ENCODE data around the gene PPP4R3A.
A peak's percentile ranks its signal among the peaks of the same experiment; 100 is the strongest.
"Not testable (repeated sequence)": the region's sequence is repeated elsewhere in the genome, so short reads cannot be mapped to it uniquely, and the experiment has no call there.

PPP4R3A gene

DNA sequence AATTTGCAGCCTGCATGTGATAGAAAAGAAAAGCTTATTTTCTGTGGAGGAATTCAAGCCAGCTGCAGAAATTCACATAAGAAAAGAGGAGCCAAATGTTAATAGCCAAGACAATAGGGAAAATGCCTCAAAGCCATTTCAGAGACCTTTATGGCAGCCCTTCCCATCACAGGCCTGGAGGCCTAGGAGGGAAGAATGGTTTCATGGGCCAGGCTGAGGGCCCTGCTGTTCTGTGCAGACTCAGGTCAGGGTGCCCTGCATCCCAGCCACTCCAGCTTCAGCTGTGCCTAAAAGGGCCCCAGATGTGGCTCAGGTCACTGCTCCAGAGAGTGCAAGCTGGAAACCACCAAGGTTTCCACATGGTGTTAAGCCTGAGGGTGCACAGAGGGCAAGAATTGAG, 71.3 kb downstream of the PPP4R3A start:
- DNase-seq (ENCODE audit: low spot score) = no peak

DNA sequence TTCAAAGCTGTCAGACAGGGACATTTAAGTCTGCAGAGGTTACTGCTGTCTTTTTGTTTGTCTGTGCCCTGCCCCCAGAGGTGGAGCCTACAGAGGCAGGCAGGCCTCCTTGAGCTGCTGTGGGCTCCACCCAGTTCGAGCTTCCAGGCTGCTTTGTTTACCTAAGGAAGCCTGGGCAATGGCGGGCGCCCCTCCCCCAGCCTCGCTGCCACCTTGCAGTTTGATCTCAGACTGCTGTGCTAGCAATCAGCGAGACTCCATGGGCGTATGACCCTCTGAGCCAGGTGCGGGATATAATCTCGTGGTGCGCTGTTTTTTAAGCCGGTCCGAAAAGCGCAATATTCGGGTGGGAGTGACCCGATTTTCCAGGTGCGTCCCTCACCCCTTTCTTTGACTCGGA, 73.8 kb downstream of the PPP4R3A start:
- DNase-seq (ENCODE audit: low spot score) = not testable (repeated sequence)

DNA sequence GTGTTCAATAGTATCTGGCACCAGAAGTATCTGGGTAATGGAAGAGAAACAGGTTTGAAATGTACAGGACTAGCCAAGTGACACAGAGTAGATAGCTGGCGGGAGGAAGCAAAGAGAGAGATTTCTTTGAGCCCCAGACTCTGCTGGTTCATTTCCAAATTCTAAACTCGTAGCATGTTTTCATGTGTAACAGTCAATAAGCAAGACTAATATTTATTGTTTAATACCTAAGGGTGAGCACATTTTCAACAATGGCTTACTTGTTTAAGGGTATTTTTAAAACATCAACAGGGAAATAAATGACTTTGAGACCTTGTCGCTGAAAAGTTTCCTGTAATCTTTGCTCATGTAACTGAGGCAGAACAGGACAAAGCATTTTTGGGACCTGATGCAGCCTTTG, 80.7 kb downstream of the PPP4R3A start:
- no peak for DNase-seq (ENCODE audit: low spot score)

DNA sequence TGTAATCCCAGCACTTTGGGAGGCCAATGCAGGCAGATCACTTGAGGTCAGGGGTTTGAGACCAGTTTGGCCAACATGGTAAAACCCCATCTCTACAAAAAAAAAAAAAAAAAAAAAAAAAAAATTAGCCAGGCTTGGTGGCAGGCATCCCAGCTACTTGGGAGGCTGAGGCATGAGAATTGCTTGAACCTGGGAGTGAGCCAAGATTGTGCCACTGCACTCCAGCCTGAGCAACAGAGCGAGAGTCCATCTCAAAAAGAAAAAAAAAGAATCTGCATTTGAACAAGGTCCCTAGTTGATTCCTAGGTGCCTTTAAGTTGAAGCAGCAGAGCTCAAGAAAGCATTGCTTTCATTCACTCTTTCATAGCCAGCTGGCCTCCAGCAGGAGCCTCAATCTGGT, 81.2 kb downstream of the PPP4R3A start:
- not testable (repeated sequence) for DNase-seq (ENCODE audit: low spot score)

DNA sequence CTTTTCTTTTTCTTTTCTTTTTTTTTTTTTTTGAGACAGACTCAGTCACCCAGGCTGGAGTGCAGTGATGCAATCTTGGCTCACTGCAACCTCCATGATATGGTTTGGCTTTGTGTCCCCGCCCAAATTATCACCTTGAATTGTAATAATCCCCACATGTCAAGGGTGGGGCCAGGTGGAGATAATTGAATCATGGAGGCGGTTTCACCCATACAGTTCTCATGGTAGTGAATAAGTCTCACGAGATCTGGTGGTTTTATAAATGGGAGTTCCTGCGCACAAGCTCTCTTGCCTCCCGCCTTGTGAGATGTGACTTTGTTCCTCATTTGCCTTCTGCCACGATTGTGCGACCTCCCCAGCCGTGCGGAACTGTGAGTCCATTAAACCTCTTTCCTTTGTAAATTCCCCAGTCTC, 84.6 kb downstream of the PPP4R3A start:
- not testable (repeated sequence) for DNase-seq (ENCODE audit: low spot score)

DNA sequence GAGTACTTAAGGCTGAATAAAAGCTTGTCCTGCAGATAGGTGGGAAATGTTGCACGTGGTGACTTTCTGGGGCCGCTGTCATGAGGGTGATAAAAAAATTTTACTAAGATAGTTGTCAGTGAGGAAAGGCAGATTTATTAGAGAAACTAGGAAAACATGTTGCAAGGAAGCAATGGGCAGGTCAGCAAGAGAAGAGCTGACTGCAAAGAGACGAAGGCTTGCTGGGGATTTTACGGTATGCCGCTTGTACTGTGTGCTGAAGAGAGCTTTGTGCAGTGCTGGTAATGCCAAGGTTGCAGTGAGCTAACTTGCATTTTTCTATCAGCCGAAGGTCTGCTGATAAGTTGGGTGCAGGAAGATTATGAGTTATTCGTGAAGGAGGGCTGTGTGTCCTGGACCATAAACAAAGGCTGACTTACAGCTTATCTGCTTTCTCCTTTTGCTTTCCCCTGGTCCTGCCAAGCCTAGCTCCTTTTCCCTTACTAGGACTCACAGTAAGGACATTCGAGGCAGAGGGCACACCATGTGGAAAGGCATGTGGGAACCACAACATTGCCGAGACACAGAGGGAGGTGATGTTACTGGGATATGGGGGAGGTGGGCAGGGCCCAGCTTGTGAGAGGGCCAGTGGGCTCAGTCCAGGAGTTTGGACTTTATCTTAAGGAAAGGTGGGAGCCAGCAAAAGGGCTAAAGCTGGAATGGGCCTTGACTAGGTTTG, 85.1 kb downstream of the PPP4R3A start:
- DNase-seq (ENCODE audit: low spot score) = no peak

DNA sequence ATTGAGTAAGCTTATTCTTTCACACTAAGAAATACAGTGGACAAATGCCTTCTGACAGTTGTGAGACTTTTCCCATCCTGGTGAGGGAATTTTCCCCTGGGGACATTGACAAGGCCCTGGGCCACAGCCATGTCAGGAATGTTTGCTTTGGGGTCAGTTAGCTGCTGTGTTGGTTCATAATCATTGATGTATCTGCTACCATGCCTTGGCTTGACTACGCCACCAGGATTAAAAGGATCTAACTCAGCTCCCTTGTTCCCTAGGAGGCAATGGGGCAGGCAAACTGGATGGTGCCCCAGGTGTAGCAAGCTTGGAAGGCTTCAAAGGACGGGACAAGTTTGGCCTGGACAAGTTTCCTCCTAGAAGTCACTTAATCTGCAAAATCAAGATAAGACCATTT, 89.4 kb downstream of the PPP4R3A start:
- no peak for DNase-seq (ENCODE audit: low spot score)

DNA sequence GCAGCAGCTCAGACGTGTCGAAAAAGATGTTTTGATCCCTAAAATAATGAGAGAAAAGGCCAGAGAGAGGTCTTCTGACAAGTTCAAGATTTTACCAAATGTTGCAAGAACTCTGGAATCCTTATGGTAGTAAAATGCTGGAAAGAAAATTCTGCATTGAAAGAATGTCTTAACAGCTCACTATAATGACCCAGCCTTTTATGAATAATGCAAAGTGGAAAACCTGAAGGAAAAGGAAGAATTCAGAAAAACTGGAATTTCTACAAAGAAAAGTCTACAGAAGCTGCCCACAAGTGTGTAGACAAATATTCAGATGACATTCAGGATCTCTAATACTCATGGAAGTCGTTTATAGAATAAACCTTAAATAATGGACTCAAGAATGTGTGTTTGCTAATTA, 90.7 kb downstream of the PPP4R3A start:
- no peak for DNase-seq (ENCODE audit: low spot score)

DNA sequence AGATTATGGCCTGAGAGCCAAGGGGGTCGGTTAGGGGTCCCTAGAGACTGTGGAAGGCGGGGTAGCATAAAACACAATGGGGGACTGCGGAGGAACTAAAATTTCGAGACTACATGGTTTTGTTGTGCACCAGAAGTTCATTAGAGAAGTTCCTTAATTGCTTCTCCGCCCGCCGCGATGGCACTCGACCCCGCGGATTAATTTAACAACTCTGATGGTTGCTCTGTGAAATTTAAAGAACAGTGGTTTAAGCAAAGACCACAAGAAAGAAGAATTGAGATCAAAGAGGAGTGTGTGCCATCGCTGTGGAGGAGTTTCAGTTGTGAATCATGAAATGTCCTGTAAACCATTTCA, 91.1 kb downstream of the PPP4R3A start:
- no peak for DNase-seq (ENCODE audit: low spot score)

DNA sequence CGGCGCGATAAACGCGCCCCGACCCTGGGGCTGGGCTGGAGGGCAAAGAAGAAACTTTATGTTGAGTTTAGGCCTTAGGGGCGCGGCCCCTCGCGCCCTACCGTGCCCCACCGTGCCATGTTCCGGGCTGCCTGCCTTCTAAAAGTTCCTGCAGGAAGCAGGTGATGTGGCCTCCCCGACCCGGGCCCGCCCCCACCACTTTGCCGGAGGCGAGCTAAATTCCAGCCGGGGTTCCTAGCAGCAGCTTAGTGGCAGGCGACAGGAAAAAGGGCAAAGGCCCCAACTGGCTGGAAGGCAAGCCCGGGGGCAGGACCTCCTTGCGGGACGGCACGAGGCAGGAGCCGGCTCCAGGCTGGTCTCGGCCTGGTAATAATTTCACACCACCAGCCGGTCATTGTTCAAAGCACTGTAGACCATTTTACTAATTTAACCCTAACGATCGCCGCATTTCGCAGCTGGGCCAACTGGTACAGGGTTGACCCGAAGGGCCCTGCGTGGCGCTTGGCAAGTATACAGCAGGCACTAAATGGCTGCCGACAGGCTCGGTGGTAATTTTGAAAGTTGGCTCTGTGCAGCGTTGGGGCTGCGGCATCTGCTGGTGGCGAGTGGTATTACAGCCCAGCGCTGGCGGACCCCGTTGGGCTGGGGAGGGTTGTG, 91.6 kb downstream of the PPP4R3A start:
- peak; percentile 87 for DNase-seq (ENCODE audit: low spot score)

DNA sequence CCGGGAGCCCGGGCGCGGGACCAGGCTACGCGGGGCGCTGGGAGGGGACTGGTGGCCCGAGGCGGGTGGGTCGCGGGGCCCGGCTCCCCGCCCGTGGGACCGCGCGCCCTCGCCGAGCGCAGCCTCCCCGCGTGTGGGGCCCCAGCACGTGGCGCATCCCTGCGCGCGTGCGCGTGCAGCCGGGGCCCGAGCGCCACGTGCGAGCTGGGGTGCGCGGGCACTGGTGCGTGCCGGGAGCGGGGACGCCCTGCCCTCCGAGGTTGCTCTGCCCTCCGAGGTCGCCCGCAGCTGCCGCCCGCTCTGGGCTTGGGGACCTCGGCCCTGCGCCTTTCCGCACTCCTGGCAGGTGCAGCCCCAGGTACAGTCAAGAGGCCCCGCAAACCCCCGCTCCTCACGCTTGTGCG, 92.1 kb downstream of the PPP4R3A start:
- DNase-seq (ENCODE audit: low spot score) = peak; percentile 84

DNA sequence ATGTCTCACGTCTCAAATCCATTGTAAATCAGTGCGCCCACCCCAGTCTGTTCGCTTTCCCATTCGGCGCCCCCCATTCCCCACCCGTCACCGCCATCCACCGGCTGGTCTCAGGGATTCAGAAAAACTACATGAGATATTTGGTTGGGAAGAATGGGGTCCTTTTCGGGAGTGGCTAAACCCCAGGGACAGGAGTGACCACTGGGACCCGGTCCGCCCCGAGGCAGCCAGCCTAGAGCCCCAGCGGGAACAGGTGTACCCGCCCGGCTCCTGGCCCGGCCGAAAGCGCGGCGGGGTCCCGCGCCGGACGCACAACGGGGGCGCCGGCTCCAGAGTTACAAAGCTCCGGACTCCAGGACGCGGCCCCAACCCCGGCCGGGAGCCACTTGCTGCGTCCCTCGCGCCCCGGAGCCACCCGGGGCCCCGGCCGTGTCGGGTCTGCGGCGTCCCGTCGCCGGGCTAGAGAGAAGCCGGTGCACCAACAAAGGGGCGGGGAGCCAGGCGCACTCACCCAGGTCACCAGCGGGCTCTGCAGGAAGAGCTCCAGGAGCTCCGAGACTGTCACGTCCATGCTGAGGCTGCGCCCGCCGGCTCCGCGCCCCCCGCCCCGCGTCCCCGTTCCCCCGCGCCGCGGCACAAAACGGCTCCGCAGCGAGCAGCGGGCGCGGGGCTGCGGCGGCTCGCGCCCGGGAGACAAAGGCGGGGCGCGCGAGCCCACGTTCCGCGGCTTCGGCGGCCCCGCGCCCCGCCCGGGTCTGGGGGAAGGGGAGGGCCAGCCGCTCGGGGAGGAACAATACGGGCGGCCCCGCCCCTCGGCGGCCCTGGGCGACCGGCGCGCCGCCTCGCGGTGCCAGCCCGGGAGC, 92.8 kb downstream of the PPP4R3A start, which contains the start of gene CCDC88C:
Gene CCDC88C, minus strand, starts transcription at position 701 of the 863 bp plus-strand sequence. Its CDS starts 130 bp downstream, at position 571.
- DNase-seq (ENCODE audit: low spot score) = peak; percentile 77

DNA sequence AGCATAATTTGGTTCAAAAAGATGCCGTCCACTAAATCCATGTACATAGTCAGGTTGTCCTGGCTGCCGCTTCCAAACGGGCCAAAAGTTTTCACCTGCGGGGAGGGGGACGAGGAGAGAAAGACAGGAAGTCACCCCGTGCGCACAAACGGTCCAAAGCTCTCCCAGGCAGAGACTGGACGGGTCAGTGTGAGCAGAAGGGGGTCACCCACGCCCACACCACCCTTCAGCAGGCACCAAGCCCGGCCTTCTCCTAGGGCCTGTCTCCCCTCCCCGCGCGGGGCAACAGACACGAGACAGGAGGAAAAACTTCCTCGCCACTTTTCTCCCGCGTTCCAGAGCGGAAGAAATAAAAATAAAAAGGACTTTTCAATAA, 93.4 kb downstream of the PPP4R3A start:
- DNase-seq (ENCODE audit: low spot score) = no peak

DNA sequence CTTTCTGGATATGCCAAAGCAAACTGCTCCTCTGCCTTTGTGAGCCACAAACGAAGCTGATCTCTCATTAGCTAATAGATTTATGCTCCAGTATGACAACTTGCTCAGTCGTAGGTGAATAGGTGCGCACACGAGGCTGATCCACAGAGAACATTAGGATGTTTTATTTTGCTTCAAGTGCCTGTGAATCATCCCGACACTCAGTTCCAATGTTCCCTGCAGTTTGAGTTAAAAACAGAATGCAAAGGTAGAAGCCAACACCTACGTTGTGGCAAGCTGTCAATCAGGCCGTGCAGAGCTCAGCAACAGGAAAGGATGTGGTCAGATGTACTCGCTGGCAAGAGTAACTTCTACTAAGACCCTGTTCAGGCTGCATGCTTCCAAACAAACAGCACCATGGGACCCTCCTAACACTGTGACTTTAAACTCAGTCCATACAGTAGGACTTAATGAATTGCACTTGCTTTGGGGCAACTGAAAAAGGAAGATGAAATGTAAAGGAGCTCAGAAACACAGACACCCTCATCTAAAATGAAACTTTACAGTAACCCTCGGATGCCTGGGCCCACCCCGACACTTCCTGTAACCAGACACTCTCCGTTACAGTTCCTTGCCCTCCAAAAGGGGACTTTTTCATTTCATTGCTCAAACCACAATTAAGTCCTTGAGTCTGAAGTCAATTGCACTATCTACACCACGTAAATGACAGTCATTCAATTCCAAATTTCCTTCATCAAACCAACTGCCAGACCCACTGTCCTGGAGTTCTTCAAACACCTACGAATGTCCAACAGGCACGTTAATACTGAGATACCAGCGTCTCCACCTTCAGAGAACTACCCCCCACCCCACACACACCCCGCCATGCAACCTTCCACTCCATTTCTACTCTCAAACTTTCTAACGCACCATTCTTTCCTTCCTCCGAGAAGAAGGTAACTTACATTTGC, 94.0 kb downstream of the PPP4R3A start:
- DNase-seq (ENCODE audit: low spot score) = peak; percentile 92

DNA sequence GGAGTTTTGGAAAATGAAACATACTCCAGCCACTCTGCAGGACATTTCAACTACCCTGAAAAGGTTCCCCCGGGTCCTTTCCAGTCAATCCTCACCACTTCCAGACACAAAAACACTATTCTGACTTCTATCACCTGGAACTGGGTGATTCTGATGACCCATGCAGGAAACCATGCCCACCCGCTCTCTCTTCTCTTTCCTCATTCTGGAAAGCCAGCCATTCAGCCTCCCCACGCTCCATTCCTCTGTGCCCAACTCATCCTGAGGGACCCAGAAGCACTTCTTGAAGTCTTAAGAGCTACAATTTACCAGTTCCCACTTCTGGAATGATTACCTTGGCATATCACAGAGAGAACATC, 95.7 kb downstream of the PPP4R3A start:
- no peak for DNase-seq (ENCODE audit: low spot score)

DNA sequence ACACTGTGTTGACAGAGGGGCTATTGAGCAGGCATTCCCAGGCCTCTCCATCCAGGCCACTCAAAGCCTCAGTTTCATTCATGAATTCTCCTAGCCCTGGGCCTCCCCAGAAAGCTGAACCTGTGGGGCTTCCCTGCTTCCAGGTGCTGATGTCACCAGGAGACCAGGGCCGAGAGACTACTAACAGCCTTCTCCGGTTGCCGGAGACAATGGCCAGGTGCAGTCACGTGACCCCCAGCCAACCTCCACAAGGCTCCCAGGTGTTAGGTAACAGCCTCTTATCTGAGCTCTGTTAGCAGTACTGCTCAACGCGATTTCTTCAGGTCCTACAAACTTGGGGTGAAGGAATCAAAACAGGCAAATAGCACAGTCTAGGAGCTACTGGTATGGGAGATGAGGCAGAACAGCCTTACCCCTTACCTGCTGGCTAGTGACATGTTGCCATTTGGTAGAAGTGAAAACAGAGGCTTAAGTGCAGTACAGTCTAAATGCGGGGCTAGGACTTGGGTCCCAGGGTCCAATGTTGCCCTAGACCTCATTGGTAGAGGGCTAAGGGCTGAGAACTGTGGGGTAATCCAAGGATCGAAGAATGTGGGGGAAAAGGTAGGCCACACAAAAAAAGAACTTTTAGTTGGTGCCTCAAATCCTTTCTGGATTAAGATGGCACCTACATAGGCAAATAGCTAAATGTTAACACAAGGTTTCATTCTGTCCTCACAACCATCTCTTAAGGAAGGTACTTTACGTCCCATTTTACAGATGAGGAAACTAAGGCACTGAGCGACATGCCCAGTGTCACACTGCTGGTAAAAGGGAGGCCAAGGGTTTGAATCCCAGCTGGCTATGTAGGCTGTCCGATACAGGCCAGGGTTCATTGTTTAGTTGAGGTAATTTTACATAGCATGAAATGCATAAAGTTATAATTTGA, 96.3 kb downstream of the PPP4R3A start:
- no peak for DNase-seq (ENCODE audit: low spot score)

DNA sequence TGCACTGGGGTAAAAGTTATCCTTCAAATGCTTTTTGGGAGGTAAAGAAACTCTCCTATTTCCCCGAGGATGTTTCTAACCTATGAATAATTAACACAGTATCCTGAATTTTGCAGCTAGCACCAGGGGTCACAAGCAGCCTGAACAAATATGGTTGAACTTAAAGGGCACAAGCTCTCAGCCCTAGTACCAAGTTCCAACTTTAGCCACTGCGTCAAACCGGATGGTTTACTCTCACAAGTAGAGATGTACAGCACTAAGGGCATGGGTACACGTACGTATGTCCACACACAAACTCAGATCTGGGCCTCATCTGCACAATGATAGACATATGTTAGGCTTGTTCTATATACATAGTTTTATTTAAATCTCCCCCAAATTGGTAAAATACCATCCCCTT, 97.2 kb downstream of the PPP4R3A start:
- DNase-seq (ENCODE audit: low spot score) = no peak

DNA sequence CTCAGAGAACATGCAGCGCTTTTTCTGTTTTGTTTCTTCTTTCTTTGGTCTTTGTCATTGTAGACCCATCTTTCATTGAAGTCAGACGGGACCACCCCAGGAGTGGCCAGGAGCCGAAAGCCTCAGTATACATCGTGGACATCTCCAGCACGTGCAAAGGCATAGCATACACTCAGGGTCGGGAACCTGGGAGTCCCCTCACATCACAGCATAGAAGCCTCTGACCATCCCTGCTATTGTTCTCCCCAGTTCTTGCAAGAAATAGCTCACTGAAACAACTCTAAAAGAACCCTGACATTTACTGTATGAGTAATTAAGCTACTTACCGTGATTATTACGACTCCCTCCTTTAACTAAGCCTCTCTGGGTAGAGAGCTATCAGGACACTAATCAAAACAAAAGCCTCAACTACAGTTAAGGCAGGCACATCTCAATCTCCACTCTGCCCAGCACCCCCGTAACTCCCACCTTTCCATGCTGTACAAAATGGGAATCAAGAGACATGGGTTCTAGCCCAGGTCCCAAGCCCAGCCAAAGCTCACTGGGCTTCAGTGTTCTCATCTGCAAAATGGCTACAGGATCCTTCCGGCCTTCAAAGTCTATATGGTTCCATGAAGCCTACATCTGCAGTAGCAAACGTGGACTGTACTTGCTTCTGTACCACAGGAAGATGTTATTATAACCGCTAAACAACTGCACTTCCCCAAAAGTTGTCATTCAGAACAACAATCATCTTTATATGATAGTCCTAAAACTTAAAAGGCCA, 99.2 kb downstream of the PPP4R3A start:
- no peak for DNase-seq (ENCODE audit: low spot score)

DNA sequence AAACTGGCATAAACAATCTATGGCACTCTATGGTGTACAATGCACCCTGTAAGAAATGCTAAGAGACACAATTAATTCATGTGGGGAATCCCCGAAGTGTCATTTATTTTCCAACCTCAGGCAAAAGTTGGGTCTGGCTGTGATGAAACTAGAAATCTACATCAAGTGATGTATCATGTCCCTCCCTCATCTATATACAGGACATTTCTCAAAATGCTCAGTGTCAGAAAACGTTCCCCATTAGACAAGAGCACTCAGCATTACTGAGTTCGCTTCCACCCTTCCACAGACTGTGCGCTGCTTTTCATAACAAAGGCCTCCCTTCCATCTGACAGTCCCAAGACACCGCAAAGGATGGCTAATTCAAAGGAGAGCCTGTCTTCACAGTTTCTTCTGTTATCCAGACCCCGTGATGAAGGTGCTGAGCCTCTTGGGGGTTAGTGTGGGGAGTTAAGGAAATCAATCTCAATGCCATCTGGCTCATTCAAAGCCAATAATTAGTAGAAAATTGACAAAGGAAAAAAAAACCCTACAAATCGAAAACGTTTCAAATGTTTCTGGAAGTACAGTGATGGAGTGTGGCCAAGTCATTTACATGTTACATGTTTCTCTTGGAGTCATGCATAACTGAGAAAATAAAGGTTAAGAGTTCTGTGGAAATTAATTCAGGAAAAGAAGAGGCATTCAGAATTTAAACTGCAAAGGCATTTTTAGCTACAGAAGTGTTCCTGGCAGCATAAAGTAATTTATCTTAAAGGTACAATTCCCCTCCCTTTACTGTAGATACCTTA, 100.0 kb downstream of the PPP4R3A start:
- DNase-seq (ENCODE audit: low spot score) = no peak
